ENCODE data around the gene TRPC3.

GRCh38 chr4:121946644-121947043, 5.2 kb downstream of the TRPC3 start:
- TF ChIP-seq POLR2A (IDR thresholded peaks at IDR 0.05) = no peak
- TF ChIP-seq CTCF (IDR thresholded peaks at IDR 0.05) = no peak
